Measurements from ENCODE around the gene RASSF3.

Gene RASSF3

DNA sequence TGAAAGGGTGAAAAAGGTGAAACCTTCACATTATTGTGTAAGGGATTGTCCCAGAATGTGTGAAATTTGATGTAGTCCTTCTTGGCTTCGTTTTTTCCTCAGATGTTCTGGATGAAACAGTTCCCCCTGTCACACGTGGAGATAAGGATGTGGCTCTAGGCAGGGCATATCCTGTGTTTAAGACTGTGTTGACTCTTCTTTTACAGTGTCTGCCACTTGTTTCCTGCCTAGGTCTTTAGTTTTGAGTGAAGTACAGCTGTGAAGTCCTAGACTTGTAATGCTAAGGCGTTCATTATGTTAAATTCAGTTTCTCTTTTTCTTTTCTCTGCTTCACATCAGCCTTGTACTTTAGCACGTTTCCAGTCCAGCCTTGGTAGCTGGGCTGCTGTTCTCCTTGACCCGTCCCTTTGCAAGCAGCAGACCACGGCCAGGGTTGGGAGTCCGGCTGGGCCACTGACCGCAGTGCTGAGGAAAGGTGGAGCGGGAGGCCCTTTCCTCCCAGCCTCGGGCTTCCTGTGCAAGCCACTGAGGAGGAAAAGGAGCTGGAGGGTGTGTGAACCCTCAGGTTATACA lies 59.1 kb downstream of the RASSF3 start:
- no peaks in the 10 kb centered on the region for H3K36me3 ChIP-seq (ENCODE audit: control insufficient read depth, insufficient read depth, low read length)
- no peak overlapping the region for H3K4me3 ChIP-seq (ENCODE audit: insufficient read depth, low read depth, low read length)
- peaks cover 17% of the 10 kb centered on the region for H3K4me1 ChIP-seq (ENCODE audit: control insufficient read depth, insufficient read depth, low read length)
- no peak overlapping the region for H3K27ac ChIP-seq (ENCODE audit: insufficient read depth, low read depth, low read length, poor library complexity, severe bottlenecking)
- H3K9me3 ChIP-seq (ENCODE audit: control insufficient read depth, low read length), result no peaks in the 10 kb centered on the region
- H3K27me3 ChIP-seq (ENCODE audit: control insufficient read depth, insufficient read depth, low read length, poor library complexity, severe bottlenecking), result no peaks in the 10 kb centered on the region
- 51 to 57% methylated on average over 10 of the region's 10 CpGs for WGBS, 2 experiments

DNA sequence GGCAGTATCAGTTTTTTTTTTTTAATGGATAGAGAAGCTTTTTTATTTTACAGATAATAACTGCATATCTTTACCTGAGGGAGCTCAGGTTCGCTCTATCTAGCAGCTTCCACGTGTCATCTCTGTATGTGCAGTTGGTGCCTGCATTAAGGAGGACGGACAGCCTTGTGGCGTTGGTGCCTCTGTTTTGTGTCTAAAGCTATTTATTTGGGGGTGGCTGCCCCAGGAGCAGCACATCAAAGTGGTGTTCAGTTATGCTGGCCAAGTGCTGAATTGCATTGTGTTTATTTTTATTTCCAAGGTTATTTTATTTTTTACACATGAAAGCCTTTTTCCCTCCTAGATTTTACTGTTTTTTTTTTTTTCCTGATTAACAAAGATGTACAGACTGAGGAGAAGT lies 59.7 kb downstream of the RASSF3 start:
- H3K27ac ChIP-seq (ENCODE audit: insufficient read depth, low read depth, low read length, poor library complexity, severe bottlenecking), result no peak overlapping the region
- H3K27me3 ChIP-seq (ENCODE audit: control insufficient read depth, insufficient read depth, low read length, poor library complexity, severe bottlenecking), result no peaks in the 10 kb centered on the region
- H3K4me1 ChIP-seq (ENCODE audit: control insufficient read depth, insufficient read depth, low read length), result peaks cover 17% of the 10 kb centered on the region
- WGBS, 2 experiments, result 82% methylated on average over 4 of the region's 4 CpGs
- H3K9me3 ChIP-seq (ENCODE audit: control insufficient read depth, low read length), result no peaks in the 10 kb centered on the region
- no peak overlapping the region for H3K4me3 ChIP-seq (ENCODE audit: insufficient read depth, low read depth, low read length)
- H3K36me3 ChIP-seq (ENCODE audit: control insufficient read depth, insufficient read depth, low read length), result no peaks in the 10 kb centered on the region

DNA sequence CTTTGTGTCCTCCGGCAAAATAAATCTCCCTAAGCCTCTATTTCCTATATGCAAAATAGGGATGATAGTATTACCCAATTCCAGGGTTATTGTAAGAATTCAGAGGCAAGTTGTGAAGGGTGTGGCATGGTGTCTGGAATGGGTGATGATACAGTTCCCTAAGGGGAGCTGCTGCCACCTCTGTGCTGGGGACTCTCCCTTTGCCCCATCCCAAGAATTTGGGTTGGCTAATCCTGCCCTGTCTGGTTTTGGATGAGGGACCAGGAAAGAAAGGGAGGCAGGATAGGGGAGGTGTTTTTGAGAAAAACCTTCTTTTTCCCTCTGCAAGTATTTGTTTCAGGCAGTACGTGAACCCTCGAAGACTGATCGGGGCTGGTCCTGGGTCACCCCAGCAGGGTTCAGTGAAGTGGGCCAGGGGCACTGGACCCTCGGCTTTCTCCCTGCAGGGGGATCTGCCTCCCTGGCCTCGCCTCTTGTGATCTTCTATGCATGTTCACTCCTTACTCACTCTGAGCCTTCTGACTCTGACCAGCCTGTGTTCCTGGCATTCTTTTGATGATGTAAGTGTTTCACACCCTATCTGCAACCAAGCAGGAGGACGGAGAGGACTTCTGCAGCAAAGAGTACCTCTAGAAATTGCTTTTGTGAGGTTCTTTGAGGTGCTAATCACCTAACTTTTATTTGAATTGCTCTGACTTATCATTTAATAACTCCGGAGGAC lies 60.8 kb downstream of the RASSF3 start:
- WGBS, 2 experiments, result 73 to 75% methylated on average over 6 to 7 of the region's 8 CpGs
- H3K4me3 ChIP-seq (ENCODE audit: insufficient read depth, low read depth, low read length), result no peak overlapping the region
- H3K4me1 ChIP-seq (ENCODE audit: control insufficient read depth, insufficient read depth, low read length), result peaks cover 10% of the 10 kb centered on the region
- H3K27ac ChIP-seq (ENCODE audit: insufficient read depth, low read depth, low read length, poor library complexity, severe bottlenecking), result no peak overlapping the region
- H3K27me3 ChIP-seq (ENCODE audit: control insufficient read depth, insufficient read depth, low read length, poor library complexity, severe bottlenecking), result no peaks in the 10 kb centered on the region
- no peaks in the 10 kb centered on the region for H3K9me3 ChIP-seq (ENCODE audit: control insufficient read depth, low read length)
- no peaks in the 10 kb centered on the region for H3K36me3 ChIP-seq (ENCODE audit: control insufficient read depth, insufficient read depth, low read length)

DNA sequence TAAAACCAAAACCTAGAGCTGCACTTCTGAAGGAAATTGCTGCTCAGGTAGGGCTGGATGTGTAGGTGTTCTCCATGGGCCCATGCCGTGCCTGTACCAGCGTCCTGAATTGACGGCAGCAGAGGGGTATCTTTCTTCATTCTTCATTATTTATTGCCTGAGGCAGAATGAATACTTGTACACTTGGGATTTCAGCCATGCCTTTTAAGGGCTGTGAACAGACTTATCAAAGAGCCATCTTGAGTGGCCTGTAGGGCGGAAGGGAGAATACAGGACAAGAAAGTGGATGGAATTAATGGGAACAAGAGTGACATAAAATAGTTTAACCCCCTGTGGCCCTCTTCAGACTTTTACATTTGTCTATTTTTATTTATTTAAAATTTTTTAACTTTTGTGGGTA lies 61.4 kb downstream of the RASSF3 start:
- 92 to 96% methylated on average over 1 to 4 of the region's 4 CpGs for WGBS, 2 experiments
- Histone ChIP-seq H3K27ac (ENCODE audit: insufficient read depth, low read depth, low read length, poor library complexity, severe bottlenecking) (no peak overlapping the region), H3K4me3 (ENCODE audit: insufficient read depth, low read depth, low read length) (no peak overlapping the region)

DNA sequence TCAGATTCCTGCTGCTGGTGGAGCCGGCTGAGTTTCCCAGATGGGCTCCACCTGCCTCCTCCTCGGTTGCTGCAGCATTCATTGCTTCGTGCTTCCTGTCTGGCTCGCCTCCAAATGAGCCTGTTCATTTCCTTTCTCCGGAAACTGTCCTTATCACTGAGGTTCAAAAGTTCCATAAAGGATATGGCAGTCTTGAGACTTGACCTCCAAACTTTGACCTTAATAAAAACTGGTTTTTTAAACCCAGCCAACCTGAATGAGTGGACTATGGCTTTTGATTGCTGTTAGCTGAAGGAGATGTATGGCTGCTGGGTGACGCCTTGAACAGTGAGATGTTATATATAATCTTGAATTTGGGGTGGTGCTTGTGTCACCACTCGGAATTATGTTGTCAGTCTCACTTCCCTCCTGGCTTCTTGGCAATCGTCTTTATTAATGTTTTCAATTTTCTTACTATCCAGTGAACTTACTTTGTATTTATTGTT lies 62.7 kb downstream of the RASSF3 start:
- Histone ChIP-seq H3K4me3 (ENCODE audit: insufficient read depth, low read depth, low read length) (no peak overlapping the region), H3K27me3 (ENCODE audit: control insufficient read depth, insufficient read depth, low read length, poor library complexity, severe bottlenecking) (no peaks in the 10 kb centered on the region), H3K4me1 (ENCODE audit: control insufficient read depth, insufficient read depth, low read length) (peaks cover 10% of the 10 kb centered on the region), H3K9me3 (ENCODE audit: control insufficient read depth, low read length) (no peaks in the 10 kb centered on the region), H3K27ac (ENCODE audit: insufficient read depth, low read depth, low read length, poor library complexity, severe bottlenecking) (no peak overlapping the region), H3K36me3 (ENCODE audit: control insufficient read depth, insufficient read depth, low read length) (no peaks in the 10 kb centered on the region)
- WGBS, 2 experiments, result 65 to 76% methylated on average over 6 to 7 of the region's 8 CpGs

More for the DNA sequence above, 61.4 kb downstream of the RASSF3 start:
- H3K36me3 ChIP-seq (ENCODE audit: control insufficient read depth, insufficient read depth, low read length), result no peaks in the 10 kb centered on the region
- H3K9me3 ChIP-seq (ENCODE audit: control insufficient read depth, low read length), result no peaks in the 10 kb centered on the region
- peaks cover 10% of the 10 kb centered on the region for H3K4me1 ChIP-seq (ENCODE audit: control insufficient read depth, insufficient read depth, low read length)
- no peaks in the 10 kb centered on the region for H3K27me3 ChIP-seq (ENCODE audit: control insufficient read depth, insufficient read depth, low read length, poor library complexity, severe bottlenecking)

DNA sequence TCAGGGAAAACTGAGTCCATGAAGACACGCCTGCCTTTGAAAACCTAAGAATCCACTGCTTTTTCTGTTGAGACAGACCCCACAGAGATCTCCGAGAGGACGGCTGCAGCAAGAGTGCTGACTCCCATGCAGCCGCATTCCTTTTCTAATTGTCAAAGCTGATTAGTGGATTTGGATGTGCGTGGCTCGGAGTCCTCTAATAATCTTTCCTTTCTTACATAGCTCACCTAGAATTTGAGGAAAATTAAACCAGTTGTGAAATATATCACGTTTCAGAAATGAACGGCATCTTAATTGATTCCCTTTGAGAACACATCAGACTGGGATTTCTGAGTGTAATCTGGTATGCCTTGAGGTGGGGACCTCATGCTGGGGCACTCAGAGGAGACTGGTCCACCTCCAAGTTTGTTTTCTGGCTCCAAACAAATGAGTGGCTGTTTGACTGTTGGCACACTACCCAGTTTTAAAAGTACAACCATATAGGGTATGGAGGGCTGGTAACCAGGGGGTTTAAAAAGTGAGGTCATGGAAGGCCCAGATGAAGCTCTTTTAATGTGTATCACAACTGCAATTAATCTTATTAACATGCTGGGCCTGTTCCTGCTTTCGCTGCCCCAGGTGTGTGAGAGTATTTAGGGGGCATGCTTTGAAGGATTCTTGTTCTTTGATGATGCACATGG lies 63.3 kb downstream of the RASSF3 start:
- WGBS, 2 experiments, result 51 to 64% methylated on average over 7 to 9 of the region's 9 CpGs
- no peaks in the 10 kb centered on the region for H3K9me3 ChIP-seq (ENCODE audit: control insufficient read depth, low read length)
- no peak overlapping the region for H3K27ac ChIP-seq (ENCODE audit: insufficient read depth, low read depth, low read length, poor library complexity, severe bottlenecking)
- H3K4me3 ChIP-seq (ENCODE audit: insufficient read depth, low read depth, low read length), result no peak overlapping the region
- H3K4me1 ChIP-seq (ENCODE audit: control insufficient read depth, insufficient read depth, low read length), result peaks cover 10% of the 10 kb centered on the region
- H3K27me3 ChIP-seq (ENCODE audit: control insufficient read depth, insufficient read depth, low read length, poor library complexity, severe bottlenecking), result no peaks in the 10 kb centered on the region
- no peaks in the 10 kb centered on the region for H3K36me3 ChIP-seq (ENCODE audit: control insufficient read depth, insufficient read depth, low read length)

DNA sequence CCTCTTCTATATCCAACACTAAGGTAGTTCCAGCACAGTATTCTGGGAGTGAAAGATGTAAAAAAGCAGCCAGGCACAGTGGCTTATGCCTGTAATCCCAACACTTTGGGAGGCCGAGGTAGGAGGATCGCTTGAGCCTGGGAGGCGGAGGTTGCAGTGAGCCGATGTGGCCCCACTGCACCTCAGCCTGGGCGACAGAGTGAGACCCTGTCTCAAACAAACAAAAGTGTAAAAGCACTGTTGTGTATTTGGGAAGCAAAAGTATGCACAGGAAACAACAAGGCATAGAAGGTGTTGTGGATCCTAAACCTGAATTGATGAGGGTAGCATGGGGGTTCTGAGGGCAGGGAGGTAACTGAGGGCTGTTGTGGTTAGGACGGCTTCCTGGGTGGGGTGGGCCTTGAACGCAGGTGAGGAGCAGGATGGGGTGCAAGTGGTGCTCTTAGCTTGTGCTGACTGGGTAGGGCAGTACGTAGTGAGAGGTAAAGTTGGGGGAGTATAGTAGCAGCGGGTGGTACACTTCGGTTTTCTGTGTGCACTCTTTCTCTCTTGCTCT lies 64.2 kb downstream of the RASSF3 start:
- Histone ChIP-seq H3K27me3 (ENCODE audit: control insufficient read depth, insufficient read depth, low read length, poor library complexity, severe bottlenecking) (no peaks in the 10 kb centered on the region), H3K9me3 (ENCODE audit: control insufficient read depth, low read length) (no peaks in the 10 kb centered on the region), H3K4me1 (ENCODE audit: control insufficient read depth, insufficient read depth, low read length) (peaks cover 10% of the 10 kb centered on the region), H3K4me3 (ENCODE audit: insufficient read depth, low read depth, low read length) (no peak overlapping the region), H3K36me3 (ENCODE audit: control insufficient read depth, insufficient read depth, low read length) (no peaks in the 10 kb centered on the region), H3K27ac (ENCODE audit: insufficient read depth, low read depth, low read length, poor library complexity, severe bottlenecking) (no peak overlapping the region)
- 93% methylated on average over 10 of the region's 10 CpGs for WGBS, 2 experiments

DNA sequence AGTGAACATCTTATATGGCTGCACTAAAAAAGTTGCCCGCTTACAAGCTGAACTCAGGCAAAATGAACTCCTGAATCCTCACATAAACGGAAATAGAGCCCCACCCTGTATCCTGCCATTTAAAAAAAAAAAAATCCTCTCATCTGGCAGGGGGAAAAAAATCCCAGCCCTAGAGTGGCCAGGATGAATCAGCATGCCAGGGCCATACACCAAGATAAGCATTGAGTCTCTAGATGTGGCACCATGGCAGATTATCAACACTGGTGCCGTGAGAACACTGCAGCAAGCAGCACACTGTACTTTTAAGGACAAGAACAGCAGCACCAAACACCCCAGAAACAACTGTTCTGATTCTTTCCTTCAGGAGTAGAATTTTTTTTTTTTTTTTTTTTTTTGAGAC lies 65.5 kb downstream of the RASSF3 start:
- no peaks in the 10 kb centered on the region for H3K36me3 ChIP-seq (ENCODE audit: control insufficient read depth, insufficient read depth, low read length)
- no peaks in the 10 kb centered on the region for H3K9me3 ChIP-seq (ENCODE audit: control insufficient read depth, low read length)
- WGBS, 2 experiments, result 85 to 91% methylated on average over 3 of the region's 3 CpGs

DNA sequence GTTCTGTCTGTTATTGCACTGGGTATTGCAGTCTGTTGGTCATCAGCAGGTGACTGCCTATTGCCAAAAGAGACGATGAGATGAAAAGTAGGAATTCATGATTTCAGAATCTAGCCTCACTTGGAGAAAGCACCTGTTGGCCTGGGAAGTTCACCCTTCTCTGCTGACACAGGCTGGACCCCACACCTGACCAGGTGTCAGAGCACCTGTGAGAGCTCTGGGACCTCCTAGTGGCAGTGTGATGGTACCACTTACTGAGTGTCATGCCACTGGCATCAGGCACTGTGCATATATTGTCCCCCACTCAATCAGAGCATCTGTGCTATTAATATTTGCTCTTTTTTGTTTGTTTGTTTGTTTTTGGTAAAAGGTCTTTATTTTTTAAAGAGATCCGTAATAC lies 68.0 kb downstream of the RASSF3 start:
- no peak overlapping the region for H3K4me3 ChIP-seq (ENCODE audit: insufficient read depth, low read depth, low read length)
- no peaks in the 10 kb centered on the region for H3K36me3 ChIP-seq (ENCODE audit: control insufficient read depth, insufficient read depth, low read length)
- peaks cover 6% of the 10 kb centered on the region for H3K4me1 ChIP-seq (ENCODE audit: control insufficient read depth, insufficient read depth, low read length)
- 91 to 98% methylated on average over 1 of the region's 2 CpGs for WGBS, 2 experiments
- no peak overlapping the region for H3K27ac ChIP-seq (ENCODE audit: insufficient read depth, low read depth, low read length, poor library complexity, severe bottlenecking)
- H3K27me3 ChIP-seq (ENCODE audit: control insufficient read depth, insufficient read depth, low read length, poor library complexity, severe bottlenecking), result no peaks in the 10 kb centered on the region
- H3K9me3 ChIP-seq (ENCODE audit: control insufficient read depth, low read length), result no peaks in the 10 kb centered on the region

More for the DNA sequence above, 65.5 kb downstream of the RASSF3 start:
- no peaks in the 10 kb centered on the region for H3K27me3 ChIP-seq (ENCODE audit: control insufficient read depth, insufficient read depth, low read length, poor library complexity, severe bottlenecking)
- no peak overlapping the region for H3K4me3 ChIP-seq (ENCODE audit: insufficient read depth, low read depth, low read length)
- H3K4me1 ChIP-seq (ENCODE audit: control insufficient read depth, insufficient read depth, low read length), result peaks cover 10% of the 10 kb centered on the region
- H3K27ac ChIP-seq (ENCODE audit: insufficient read depth, low read depth, low read length, poor library complexity, severe bottlenecking), result no peak overlapping the region

DNA sequence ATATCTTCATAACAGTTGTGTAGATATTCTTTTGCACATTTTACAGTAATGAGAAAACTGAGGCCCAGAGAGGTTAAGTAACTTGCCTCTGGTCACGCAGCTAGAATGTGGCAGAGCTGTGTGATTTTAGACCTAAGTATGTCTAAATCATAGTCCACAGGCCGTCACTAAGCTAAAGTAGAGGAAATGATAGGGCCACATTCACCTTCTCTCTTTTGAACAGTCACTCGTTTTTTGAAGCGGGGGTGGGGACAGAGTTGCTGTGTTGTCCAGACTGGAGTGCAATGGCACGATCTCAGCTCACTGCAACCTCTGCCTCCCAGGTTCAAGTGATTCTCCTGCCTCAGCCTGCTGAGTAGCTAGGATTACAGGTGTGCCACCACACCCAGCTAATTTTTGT lies 68.5 kb downstream of the RASSF3 start:
- Histone ChIP-seq H3K27me3 (ENCODE audit: control insufficient read depth, insufficient read depth, low read length, poor library complexity, severe bottlenecking) (no peaks in the 10 kb centered on the region), H3K4me3 (ENCODE audit: insufficient read depth, low read depth, low read length) (no peak overlapping the region), H3K4me1 (ENCODE audit: control insufficient read depth, insufficient read depth, low read length) (peaks cover 6% of the 10 kb centered on the region), H3K36me3 (ENCODE audit: control insufficient read depth, insufficient read depth, low read length) (no peaks in the 10 kb centered on the region), H3K9me3 (ENCODE audit: control insufficient read depth, low read length) (no peaks in the 10 kb centered on the region), H3K27ac (ENCODE audit: insufficient read depth, low read depth, low read length, poor library complexity, severe bottlenecking) (no peak overlapping the region)
- 89 to 95% methylated on average over 5 of the region's 5 CpGs for WGBS, 2 experiments

All from ectodermal cell (in vitro differentiated cells).